ENCODE data around the gene SLC15A5.

SLC15A5 gene

DNA sequence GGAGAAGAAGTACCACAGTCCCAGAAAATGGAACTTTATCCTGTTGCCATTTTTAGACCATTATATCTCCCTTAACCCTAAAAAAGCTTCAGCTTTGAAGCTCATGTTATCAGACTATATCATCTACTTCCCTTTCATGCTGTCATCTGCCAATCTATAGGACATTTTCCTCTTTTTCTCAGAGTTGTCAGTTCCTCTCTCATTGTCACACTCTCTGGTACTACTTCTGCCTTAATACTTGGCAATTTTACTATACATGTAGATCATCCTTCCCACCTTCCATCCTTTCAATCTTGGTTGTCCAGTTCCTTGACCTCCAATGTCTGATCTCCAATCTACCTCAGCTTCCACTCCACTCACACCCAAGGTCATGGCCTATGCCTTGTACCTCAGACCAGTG is 57.4 kb downstream of the SLC15A5 start:
- H3K4me3 ChIP-seq (ENCODE audit: low read length in 2 of 2), result no peak overlapping the region
- no peak overlapping the region for H4K91ac ChIP-seq (ENCODE audit: low read depth, low read length, poor library complexity)
- no peaks in the 10 kb centered on the region for H3K27me3 ChIP-seq (ENCODE audit: control insufficient read depth in 3 of 3, insufficient read depth in 3 of 3, low read depth in 1 of 3, low read length in 3 of 3)
- no peak overlapping the region for H2AK5ac ChIP-seq (ENCODE audit: low read depth, low read length)
- H3K79me1 ChIP-seq (ENCODE audit: low read depth, low read length), result no peaks in the 10 kb centered on the region
- no peak overlapping the region for H2BK15ac ChIP-seq (ENCODE audit: low read length)
- no peak overlapping the region for H3K23ac ChIP-seq (ENCODE audit: low read depth, low read length, poor library complexity)
- H3K27ac ChIP-seq (replicated peaks; ENCODE audit: low read length), result no peak overlapping the region
- H2AFZ ChIP-seq (ENCODE audit: low read length), result no peak overlapping the region
- H3K36me3 ChIP-seq (replicated peaks in 1 of 2; ENCODE audit: control insufficient read depth in 2 of 2, insufficient read depth in 2 of 2, low read length in 2 of 2), result no peaks in the 10 kb centered on the region
- no peaks in the 10 kb centered on the region for H3K9me3 ChIP-seq (replicated peaks in 1 of 2; ENCODE audit: control insufficient read depth in 2 of 2, insufficient read depth in 1 of 2, low read depth in 1 of 2, low read length in 2 of 2)
- no peak overlapping the region for H2BK120ac ChIP-seq (ENCODE audit: low read depth, low read length)
- no peak overlapping the region for H3K4me2 ChIP-seq (ENCODE audit: insufficient read depth, low read length, poor library complexity, severe bottlenecking)
- H2BK5ac ChIP-seq (ENCODE audit: low read length), result no peak overlapping the region
- H3K4me1 ChIP-seq (ENCODE audit: control insufficient read depth in 2 of 2, insufficient read depth in 1 of 2, low read depth in 1 of 2, low read length in 2 of 2), result no peaks in the 10 kb centered on the region
- H2BK12ac ChIP-seq (ENCODE audit: low read length), result no peak overlapping the region
- no peak overlapping the region for H3K9ac ChIP-seq (ENCODE audit: low read depth, low read length, poor library complexity)
- no peak overlapping the region for H4K8ac ChIP-seq (ENCODE audit: low read depth, low read length)
- no peak for DNase-seq (ENCODE audit: low spot score)
- no peak overlapping the region for H3K18ac ChIP-seq (ENCODE audit: low read length)
- H3K14ac ChIP-seq (ENCODE audit: low read length), result no peak overlapping the region
- no peak overlapping the region for H3K4ac ChIP-seq (ENCODE audit: low read length)

DNA sequence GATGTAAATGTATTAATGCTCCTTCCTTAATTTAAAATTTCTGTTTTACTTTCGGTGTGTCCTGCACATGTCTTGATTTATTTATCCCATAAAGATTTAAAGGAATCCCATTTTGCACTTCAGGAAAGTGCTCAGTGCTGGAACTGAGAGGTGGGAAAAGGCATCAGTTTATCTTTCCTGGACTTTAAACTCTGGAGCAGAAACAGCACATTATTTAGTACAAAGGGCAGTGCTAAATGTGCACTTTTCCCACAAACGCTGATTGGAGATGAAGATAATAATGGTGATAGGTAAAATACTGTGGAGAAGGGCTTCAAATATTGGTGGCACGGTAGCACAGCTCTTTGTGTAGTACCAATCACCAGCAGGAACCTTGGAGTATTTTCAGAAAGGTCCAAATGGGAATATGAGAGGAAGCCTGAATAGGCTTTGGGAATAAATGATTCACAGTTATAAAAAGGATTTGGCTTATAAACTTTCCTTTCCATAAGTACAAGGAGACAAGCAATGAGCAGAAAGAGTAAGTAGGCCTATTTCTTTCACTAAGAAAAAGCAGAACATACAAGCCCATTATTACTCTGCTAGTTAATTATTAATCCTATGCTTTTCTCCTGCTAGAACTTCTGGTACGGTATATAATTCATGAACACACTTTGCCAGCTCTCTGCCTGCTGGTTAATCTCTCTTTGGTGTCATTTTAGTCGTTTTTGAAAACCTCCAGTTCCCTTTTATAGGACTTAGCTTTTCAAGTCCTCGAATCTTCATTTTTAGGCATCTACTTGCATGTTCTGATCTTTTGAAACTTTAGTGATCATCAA is 58.3 kb downstream of the SLC15A5 start:
- Histone ChIP-seq H3K4me3 (ENCODE audit: low read length in 2 of 2) (no peak overlapping the region), H3K4me2 (ENCODE audit: insufficient read depth, low read length, poor library complexity, severe bottlenecking) (no peak overlapping the region), H3K14ac (ENCODE audit: low read length) (no peak overlapping the region), H3K4ac (ENCODE audit: low read length) (no peak overlapping the region), H3K79me1 (ENCODE audit: low read depth, low read length) (no peaks in the 10 kb centered on the region), H3K27me3 (ENCODE audit: control insufficient read depth in 3 of 3, insufficient read depth in 3 of 3, low read depth in 1 of 3, low read length in 3 of 3) (no peaks in the 10 kb centered on the region), H2BK15ac (ENCODE audit: low read length) (no peak overlapping the region), H3K27ac (replicated peaks; ENCODE audit: low read length) (no peak overlapping the region), H4K8ac (ENCODE audit: low read depth, low read length) (no peak overlapping the region), H2BK12ac (ENCODE audit: low read length) (no peak overlapping the region), H3K23ac (ENCODE audit: low read depth, low read length, poor library complexity) (no peak overlapping the region), H2AK5ac (ENCODE audit: low read depth, low read length) (no peak overlapping the region), H3K36me3 (replicated peaks in 1 of 2; ENCODE audit: control insufficient read depth in 2 of 2, insufficient read depth in 2 of 2, low read length in 2 of 2) (no peaks in the 10 kb centered on the region), H3K4me1 (ENCODE audit: control insufficient read depth in 2 of 2, insufficient read depth in 1 of 2, low read depth in 1 of 2, low read length in 2 of 2) (no peaks in the 10 kb centered on the region), H2AFZ (ENCODE audit: low read length) (no peak overlapping the region), H3K18ac (ENCODE audit: low read length) (no peak overlapping the region), H2BK5ac (ENCODE audit: low read length) (no peak overlapping the region), H4K91ac (ENCODE audit: low read depth, low read length, poor library complexity) (no peak overlapping the region), H3K9ac (ENCODE audit: low read depth, low read length, poor library complexity) (no peak overlapping the region), H3K9me3 (replicated peaks in 1 of 2; ENCODE audit: control insufficient read depth in 2 of 2, insufficient read depth in 1 of 2, low read depth in 1 of 2, low read length in 2 of 2) (no peaks in the 10 kb centered on the region), H2BK120ac (ENCODE audit: low read depth, low read length) (no peak overlapping the region)
- no CpG with 5 or more reads among the region's 6 CpGs for WGBS, 2 donors (ENCODE audit: extremely low coverage in 2 of 2, insufficient read length in 2 of 2, insufficient replicate concordance in 1 of 2)
- DNase-seq (ENCODE audit: low spot score), result no peak

GRCh38 chr12:16218234-16218633 is 59.3 kb downstream of the SLC15A5 start:
- Histone ChIP-seq H3K9ac (ENCODE audit: low read depth, low read length, poor library complexity) (no peak overlapping the region), H2AK5ac (ENCODE audit: low read depth, low read length) (no peak overlapping the region), H3K9me3 (replicated peaks in 1 of 2; ENCODE audit: control insufficient read depth in 2 of 2, insufficient read depth in 1 of 2, low read depth in 1 of 2, low read length in 2 of 2) (no peaks in the 10 kb centered on the region), H3K14ac (ENCODE audit: low read length) (no peak overlapping the region), H4K91ac (ENCODE audit: low read depth, low read length, poor library complexity) (no peak overlapping the region), H3K18ac (ENCODE audit: low read length) (no peak overlapping the region), H2BK15ac (ENCODE audit: low read length) (no peak overlapping the region), H2AFZ (ENCODE audit: low read length) (no peak overlapping the region), H3K36me3 (replicated peaks in 1 of 2; ENCODE audit: control insufficient read depth in 2 of 2, insufficient read depth in 2 of 2, low read length in 2 of 2) (no peaks in the 10 kb centered on the region), H3K27me3 (ENCODE audit: control insufficient read depth in 3 of 3, insufficient read depth in 3 of 3, low read depth in 1 of 3, low read length in 3 of 3) (no peaks in the 10 kb centered on the region), H3K4me3 (ENCODE audit: low read length in 2 of 2) (no peak overlapping the region), H3K27ac (replicated peaks; ENCODE audit: low read length) (no peak overlapping the region), H3K4me1 (ENCODE audit: control insufficient read depth in 2 of 2, insufficient read depth in 1 of 2, low read depth in 1 of 2, low read length in 2 of 2) (no peaks in the 10 kb centered on the region), H3K4me2 (ENCODE audit: insufficient read depth, low read length, poor library complexity, severe bottlenecking) (no peak overlapping the region), H2BK120ac (ENCODE audit: low read depth, low read length) (no peak overlapping the region), H4K8ac (ENCODE audit: low read depth, low read length) (no peak overlapping the region), H3K4ac (ENCODE audit: low read length) (no peak overlapping the region), H3K79me1 (ENCODE audit: low read depth, low read length) (no peaks in the 10 kb centered on the region), H3K23ac (ENCODE audit: low read depth, low read length, poor library complexity) (no peak overlapping the region), H2BK5ac (ENCODE audit: low read length) (no peak overlapping the region), H2BK12ac (ENCODE audit: low read length) (no peak overlapping the region)
- WGBS, 2 donors (ENCODE audit: extremely low coverage in 2 of 2, insufficient read length in 2 of 2, insufficient replicate concordance in 1 of 2), result no CpG with 5 or more reads among the region's 6 CpGs
- no peak for DNase-seq (ENCODE audit: low spot score)

GRCh38 chr12:16211731-16212130 is 65.8 kb downstream of the SLC15A5 start:
- no peaks in the 10 kb centered on the region for H3K4me1 ChIP-seq (ENCODE audit: control insufficient read depth in 2 of 2, insufficient read depth in 1 of 2, low read depth in 1 of 2, low read length in 2 of 2)
- no peaks in the 10 kb centered on the region for H3K36me3 ChIP-seq (replicated peaks in 1 of 2; ENCODE audit: control insufficient read depth in 2 of 2, insufficient read depth in 2 of 2, low read length in 2 of 2)
- no peak overlapping the region for H2BK5ac ChIP-seq (ENCODE audit: low read length)
- H3K18ac ChIP-seq (ENCODE audit: low read length), result no peak overlapping the region
- no peak overlapping the region for H3K4me3 ChIP-seq (ENCODE audit: low read length in 2 of 2)
- H4K91ac ChIP-seq (ENCODE audit: low read depth, low read length, poor library complexity), result no peak overlapping the region
- H3K4ac ChIP-seq (ENCODE audit: low read length), result no peak overlapping the region
- H2BK12ac ChIP-seq (ENCODE audit: low read length), result no peak overlapping the region
- no peaks in the 10 kb centered on the region for H3K27me3 ChIP-seq (ENCODE audit: control insufficient read depth in 3 of 3, insufficient read depth in 3 of 3, low read depth in 1 of 3, low read length in 3 of 3)
- H3K9me3 ChIP-seq (replicated peaks in 1 of 2; ENCODE audit: control insufficient read depth in 2 of 2, insufficient read depth in 1 of 2, low read depth in 1 of 2, low read length in 2 of 2), result no peaks in the 10 kb centered on the region
- no peak overlapping the region for H4K8ac ChIP-seq (ENCODE audit: low read depth, low read length)
- H2BK15ac ChIP-seq (ENCODE audit: low read length), result no peak overlapping the region
- H2AK5ac ChIP-seq (ENCODE audit: low read depth, low read length), result no peak overlapping the region
- H3K9ac ChIP-seq (ENCODE audit: low read depth, low read length, poor library complexity), result no peak overlapping the region
- no peak overlapping the region for H3K27ac ChIP-seq (replicated peaks; ENCODE audit: low read length)
- no peak overlapping the region for H2AFZ ChIP-seq (ENCODE audit: low read length)
- H3K4me2 ChIP-seq (ENCODE audit: insufficient read depth, low read length, poor library complexity, severe bottlenecking), result no peak overlapping the region
- no peak overlapping the region for H3K14ac ChIP-seq (ENCODE audit: low read length)
- no CpG with 5 or more reads among the region's 2 CpGs for WGBS, 2 donors (ENCODE audit: extremely low coverage in 2 of 2, insufficient read length in 2 of 2, insufficient replicate concordance in 1 of 2)
- H3K23ac ChIP-seq (ENCODE audit: low read depth, low read length, poor library complexity), result no peak overlapping the region
- no peak overlapping the region for H2BK120ac ChIP-seq (ENCODE audit: low read depth, low read length)
- H3K79me1 ChIP-seq (ENCODE audit: low read depth, low read length), result no peaks in the 10 kb centered on the region
- no peak for DNase-seq (ENCODE audit: low spot score)

All from neuronal stem cell (in vitro differentiated cells).